Muscle of back (tissue), 11 donors: ENCODE results near the gene RFK. TPM values are rescaled to one million over a fixed set of nuclear protein-coding genes. Genes with fewer than 3 reads are reported as not detected.
A peak's percentile ranks its signal among the peaks of the same experiment; 100 is the strongest.
"Not testable (repeated sequence)": the region's sequence is repeated elsewhere in the genome, so short reads cannot be mapped to it uniquely, and the experiment has no call there.

Source experiments
- DNase-seq, 3 donors: peaks; one replicate each; pipeline versions ENCODE4 v3.0.0 to v3.0.0-alpha.2; 2013
- polyA plus RNA-seq, 10 donors: library from polyadenylated mRNA; unstranded; fragments of 120-200 nt; gene quantifications; one replicate each; pipeline ENCODE4 v1.2.1, GENCODE V29; 2013; ENCODE audit not compliant: insufficient read length in 10 of 10

Gene RFK
- polyA plus RNA-seq, 10 donors = 11.7 to 20.9 (median 17.0) TPM

- DNase-seq = no peak
Measured at GRCh38 chr9:76372336-76372735, 21.9 kb downstream of the RFK start.

- peak in 2 of 3 donors; percentile 30 to 54 for DNase-seq
Measured at GRCh38 chr9:76371901-76372300, 22.3 kb downstream of the RFK start.

GRCh38 chr9:76370396-76371023 lies 23.7 kb downstream of the RFK start:
- no peak for DNase-seq

GRCh38 chr9:76369583-76369982 lies 24.6 kb downstream of the RFK start:
- peak in 1 of 3 donors; percentile 23 for DNase-seq

GRCh38 chr9:76366275-76366674 lies 28.0 kb downstream of the RFK start:
- no peak for DNase-seq

- no peak for DNase-seq
Measured at GRCh38 chr9:76365028-76365427, 29.2 kb downstream of the RFK start.

- DNase-seq = no peak
Measured at GRCh38 chr9:76363032-76363395, 31.2 kb downstream of the RFK start.

GRCh38 chr9:76362332-76363031 lies 31.7 kb downstream of the RFK start:
- DNase-seq = not testable (repeated sequence)

- no peak for DNase-seq
Measured at GRCh38 chr9:76359766-76360165, 34.5 kb downstream of the RFK start.

GRCh38 chr9:76359365-76359764 lies 34.9 kb downstream of the RFK start:
- DNase-seq = no peak

GRCh38 chr9:76358628-76359280 lies 35.5 kb downstream of the RFK start:
- DNase-seq = no peak

- no peak for DNase-seq
Measured at GRCh38 chr9:76357555-76357954, 36.7 kb downstream of the RFK start.

GRCh38 chr9:76355886-76356285 lies 38.3 kb downstream of the RFK start:
- no peak for DNase-seq

- no peak for DNase-seq
Measured at GRCh38 chr9:76354221-76354620, 40.0 kb downstream of the RFK start.

- no peak for DNase-seq
Measured at GRCh38 chr9:76353280-76353679, 40.9 kb downstream of the RFK start.

GRCh38 chr9:76352026-76352620 lies 42.1 kb downstream of the RFK start:
- no peak for DNase-seq

GRCh38 chr9:76351006-76351405 lies 43.2 kb downstream of the RFK start:
- DNase-seq = no peak

GRCh38 chr9:76349865-76350264 lies 44.4 kb downstream of the RFK start:
- DNase-seq = no peak

- DNase-seq = no peak
Measured at GRCh38 chr9:76342858-76343257, 51.4 kb downstream of the RFK start.

- no peak for DNase-seq
Measured at GRCh38 chr9:76342201-76342600, 52.0 kb downstream of the RFK start.

GRCh38 chr9:76341616-76342015 lies 52.6 kb downstream of the RFK start:
- DNase-seq = no peak

GRCh38 chr9:76338418-76338817 lies 55.8 kb downstream of the RFK start:
- no peak for DNase-seq

GRCh38 chr9:76336027-76336426 lies 58.2 kb downstream of the RFK start:
- DNase-seq = no peak
